Sigmoid colon (tissue), 4 donors: ENCODE measurements around the gene RNF208.

ENCODE experiments used
- CTCF ChIP-seq, 4 experiments: fragments of 450-650 bp in 3 of 4; fragments of 200-600 bp in 1 of 4; IDR thresholded peaks; one replicate each; pipeline ENCODE4 v1.5.1; 2016 to 2019; ENCODE audit warnings: antibody characterized with exemption in 4 of 4, mild to moderate bottlenecking in 3 of 4, moderate library complexity in 2 of 4
- POLR2A ChIP-seq, 2 donors: fragments of 450-650 bp; IDR thresholded peaks; one replicate each; pipeline ENCODE4 v1.6.1; 2016; ENCODE audit warnings: antibody characterized with exemption in 2 of 2, mild to moderate bottlenecking in 2 of 2, moderate library complexity in 2 of 2
- POLR2AphosphoS5 ChIP-seq, 4 donors: sonication (generic); formaldehyde crosslinking; IDR thresholded peaks; one replicate each; pipeline ENCODE4 v1.6.1; 2017; ENCODE audit warnings: antibody characterized with exemption in 4 of 4

- TF ChIP-seq POLR2AphosphoS5 (IDR thresholded peaks at IDR 0.05), result no peak
- TF ChIP-seq CTCF (IDR thresholded peaks at IDR 0.05), result no peak
- TF ChIP-seq POLR2A (IDR thresholded peaks at IDR 0.05), result no peak
Measured at GRCh38 chr9:137236936-137237421, 14.9 kb upstream of the RNF208 start.
